NCI-H82 treated with DMSO at 0.1 percent for 48 hours (cell line): ENCODE measurements around the gene SDK2.

Source experiments
- DNase-seq: peaks from one replicate; lab custom pipeline; 2025; ENCODE audit not compliant: unreplicated experiment; lab: John Stamatoyannopoulos, UW

The SDK2 gene, protein sequence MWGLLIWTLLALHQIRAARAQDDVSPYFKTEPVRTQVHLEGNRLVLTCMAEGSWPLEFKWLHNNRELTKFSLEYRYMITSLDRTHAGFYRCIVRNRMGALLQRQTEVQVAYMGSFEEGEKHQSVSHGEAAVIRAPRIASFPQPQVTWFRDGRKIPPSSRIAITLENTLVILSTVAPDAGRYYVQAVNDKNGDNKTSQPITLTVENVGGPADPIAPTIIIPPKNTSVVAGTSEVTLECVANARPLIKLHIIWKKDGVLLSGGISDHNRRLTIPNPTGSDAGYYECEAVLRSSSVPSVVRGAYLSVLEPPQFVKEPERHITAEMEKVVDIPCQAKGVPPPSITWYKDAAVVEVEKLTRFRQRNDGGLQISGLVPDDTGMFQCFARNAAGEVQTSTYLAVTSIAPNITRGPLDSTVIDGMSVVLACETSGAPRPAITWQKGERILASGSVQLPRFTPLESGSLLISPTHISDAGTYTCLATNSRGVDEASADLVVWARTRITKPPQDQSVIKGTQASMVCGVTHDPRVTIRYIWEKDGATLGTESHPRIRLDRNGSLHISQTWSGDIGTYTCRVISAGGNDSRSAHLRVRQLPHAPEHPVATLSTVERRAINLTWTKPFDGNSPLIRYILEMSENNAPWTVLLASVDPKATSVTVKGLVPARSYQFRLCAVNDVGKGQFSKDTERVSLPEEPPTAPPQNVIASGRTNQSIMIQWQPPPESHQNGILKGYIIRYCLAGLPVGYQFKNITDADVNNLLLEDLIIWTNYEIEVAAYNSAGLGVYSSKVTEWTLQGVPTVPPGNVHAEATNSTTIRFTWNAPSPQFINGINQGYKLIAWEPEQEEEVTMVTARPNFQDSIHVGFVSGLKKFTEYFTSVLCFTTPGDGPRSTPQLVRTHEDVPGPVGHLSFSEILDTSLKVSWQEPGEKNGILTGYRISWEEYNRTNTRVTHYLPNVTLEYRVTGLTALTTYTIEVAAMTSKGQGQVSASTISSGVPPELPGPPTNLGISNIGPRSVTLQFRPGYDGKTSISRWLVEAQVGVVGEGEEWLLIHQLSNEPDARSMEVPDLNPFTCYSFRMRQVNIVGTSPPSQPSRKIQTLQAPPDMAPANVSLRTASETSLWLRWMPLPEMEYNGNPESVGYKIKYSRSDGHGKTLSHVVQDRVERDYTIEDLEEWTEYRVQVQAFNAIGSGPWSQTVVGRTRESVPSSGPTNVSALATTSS (N-terminal part only)

DNA sequence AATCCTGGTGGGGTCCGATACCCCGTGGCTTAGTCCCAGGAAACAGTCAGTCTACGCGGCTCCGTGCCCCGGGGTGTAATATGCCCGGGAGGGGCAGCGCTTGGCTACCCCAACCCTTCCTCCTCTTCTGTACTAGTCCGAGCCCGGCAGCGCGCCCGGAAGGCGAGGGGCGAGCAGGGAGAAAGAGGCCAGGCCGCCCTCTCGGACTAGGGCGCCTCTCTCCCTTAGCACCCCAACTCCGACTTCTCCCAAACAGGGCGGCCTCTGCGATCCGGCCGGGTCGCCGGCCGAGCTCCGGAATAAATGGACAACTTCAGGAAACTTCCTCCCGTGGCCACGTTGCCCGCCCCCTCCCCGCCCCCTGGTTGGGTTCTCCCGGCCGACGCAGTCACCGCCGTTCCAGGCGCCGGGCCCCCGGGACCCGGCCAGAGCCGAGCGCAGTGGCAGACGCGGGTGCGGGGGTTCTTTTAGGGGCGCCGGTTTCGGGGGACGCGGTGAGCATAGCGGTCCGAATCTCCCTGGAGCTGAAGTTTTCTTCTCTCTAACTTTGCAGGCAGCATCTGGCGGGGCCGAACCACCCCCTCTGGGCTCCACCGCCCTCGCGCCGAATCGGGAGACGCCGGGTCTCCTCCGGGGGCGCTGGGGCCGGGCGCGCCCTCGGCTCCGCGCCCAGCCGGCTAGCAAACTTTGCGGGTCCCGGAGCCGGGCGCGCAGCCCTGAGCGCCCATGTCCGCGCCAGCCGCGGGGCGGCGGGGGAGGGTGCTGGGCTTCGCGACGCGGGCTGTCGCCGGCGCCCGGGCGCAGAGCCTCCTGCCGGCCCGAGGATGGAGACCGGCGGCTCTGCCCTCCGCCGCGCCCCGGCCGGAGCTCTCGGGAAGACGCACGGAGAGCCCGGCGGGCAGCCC is at the start of gene SDK2:
Gene SDK2, minus strand, starts transcription at position 301 of the 905 bp plus-strand sequence. CDS start 357 bp downstream, outside the sequence.
- no peak for DNase-seq

DNA sequence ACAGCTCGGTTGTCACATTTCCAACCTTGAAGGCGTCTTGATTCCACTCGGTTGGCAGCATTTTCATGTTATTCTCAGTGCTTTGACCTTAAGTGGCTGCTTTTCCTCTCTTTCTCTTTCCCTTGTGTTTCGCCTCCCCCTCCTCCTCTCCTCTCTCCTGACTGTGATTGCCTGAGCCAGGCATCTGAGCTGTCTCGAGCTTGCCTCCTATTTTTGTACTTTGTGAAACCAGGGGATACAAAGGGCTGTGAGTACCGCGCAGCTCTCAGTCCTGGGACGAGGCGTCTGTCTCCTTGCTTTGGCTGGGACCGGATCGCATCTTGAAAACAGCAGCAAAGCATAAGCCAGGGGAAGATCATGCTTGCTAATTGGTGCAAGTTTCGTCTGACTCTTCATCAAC is 48.8 kb upstream of the SDK2 start:
- DNase-seq: no peak

DNA sequence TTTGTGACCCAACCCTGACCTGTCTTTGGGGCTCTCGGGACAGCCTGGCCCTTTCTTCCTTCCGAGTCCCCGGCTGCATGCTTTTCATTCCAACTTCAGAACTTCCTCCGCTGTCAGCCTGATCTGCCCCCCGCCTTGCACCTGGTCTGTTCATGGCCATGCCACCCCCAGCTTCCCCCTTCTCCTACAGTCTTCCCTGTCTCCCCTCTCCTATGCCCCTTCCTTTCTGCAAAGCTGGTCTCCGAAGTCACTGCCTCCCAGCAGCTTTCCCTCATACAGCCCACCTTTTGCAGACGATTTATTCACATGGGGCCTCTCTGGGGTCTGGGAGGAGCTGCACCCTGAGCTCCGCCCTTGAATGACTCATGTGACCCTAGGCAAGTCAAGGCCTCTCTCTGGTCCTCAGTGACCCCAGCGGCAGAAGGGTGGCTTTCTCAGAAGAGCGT is 47.1 kb upstream of the SDK2 start:
- no peak for DNase-seq

DNA sequence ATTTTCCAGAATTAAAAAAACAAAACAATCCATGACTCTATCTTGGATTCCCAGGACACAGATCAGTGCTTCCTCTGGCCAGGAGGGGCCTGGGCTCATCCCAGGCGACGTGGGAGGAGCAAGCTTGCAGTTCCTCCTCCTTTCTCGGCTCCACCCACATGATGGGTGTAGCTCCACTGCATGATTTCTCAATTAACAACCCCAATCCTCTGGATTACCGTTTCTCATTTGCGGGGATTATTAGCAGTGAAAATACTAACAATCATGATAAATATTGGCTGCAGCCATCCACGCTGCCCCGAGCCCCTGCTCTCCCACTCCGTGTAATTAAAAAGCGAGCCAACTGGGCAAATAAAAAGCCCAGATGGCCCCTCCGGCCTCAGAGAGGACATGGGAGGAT is 46.4 kb upstream of the SDK2 start:
- DNase-seq: peak; percentile 4

DNA sequence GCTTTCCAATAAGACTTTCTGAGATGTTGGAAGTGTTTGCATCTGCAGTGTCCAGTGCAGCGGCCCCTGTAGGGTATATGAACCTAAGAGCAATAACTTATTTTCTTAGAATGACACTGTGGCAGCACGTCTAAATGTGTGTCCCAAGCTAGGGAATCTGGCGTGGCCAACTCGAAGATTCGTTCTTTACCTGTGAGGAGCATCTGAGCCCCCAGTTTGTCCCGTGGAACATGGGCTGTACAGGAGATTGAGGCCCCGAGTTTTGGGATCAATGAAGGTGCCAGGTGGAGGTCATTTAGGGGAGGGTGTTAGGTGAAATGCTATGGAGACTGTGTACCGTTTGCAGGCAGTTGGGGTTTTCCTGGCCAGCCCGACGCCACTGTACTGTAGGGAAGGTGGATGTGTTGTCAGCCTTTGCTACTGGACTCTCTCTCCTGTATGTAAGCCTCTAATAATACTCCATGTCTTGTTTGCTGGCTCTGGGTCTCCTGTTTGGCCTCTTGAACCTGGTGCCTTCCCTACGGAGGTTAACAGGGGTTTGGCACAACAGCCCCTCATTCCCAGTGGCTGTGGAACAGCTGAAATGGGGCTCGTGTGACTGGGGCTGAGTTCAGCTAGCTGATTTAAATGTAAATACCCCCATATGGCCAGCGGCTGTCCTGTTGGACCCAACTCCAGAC is 45.5 kb upstream of the SDK2 start:
- DNase-seq: no peak

DNA sequence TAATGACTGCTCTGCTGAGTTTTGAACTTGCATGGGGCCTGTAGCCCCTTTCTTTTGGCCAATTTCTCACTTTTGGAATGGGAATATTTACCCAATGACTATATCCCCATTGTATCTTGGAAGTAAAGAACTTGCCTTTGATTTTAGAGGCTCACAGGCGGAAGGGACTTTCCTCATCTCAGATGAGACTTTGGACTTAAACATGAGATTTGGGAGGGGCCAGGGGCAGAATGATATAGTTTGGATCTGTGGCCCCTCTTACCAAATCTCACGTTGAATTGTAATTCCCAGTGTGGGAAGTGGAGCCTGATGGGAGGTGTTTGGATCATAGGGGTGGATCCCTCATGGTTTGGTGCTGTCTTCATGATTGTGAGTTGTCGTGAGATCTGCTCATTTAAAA is 42.7 kb upstream of the SDK2 start:
- DNase-seq: no peak

DNA sequence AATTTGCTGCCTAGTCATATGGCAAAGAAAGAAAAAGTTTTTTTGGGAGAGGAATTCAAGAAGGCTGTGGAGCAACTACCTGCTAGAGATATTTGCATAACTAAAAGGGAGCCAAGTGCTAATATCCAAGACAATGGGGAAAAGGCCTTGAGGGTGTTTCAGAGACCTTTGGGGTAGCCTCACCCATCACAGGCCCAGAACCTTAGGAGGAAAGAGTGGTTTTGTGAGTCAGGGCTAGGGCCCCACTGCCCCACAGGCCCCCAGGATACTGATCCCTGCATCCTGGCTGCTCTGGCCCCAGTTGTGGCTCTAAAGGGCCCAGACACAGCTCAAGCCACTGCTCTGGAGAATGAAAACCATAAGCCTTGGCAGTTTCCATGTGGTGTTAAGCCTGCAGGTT is 41.9 kb upstream of the SDK2 start:
- DNase-seq: no peak

DNA sequence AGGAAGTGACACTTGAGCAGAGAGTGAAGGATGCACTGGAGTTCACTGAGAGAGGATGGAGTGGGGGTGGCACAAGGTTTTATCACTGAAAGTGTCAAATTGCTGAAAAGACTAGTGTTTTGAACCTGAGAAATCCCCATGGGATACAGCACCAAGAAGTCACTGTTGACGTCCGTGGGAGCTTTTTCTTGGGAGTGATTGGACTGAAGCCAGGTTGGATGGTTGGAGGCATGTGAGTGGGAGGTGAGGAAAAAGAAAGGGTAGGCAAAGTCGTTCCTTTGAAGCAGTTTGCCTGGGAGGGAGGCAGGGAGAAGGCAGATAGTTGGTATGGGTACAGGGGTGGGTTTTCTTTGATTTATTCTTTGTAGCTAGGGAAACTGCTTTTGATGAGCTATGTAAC is 39.9 kb upstream of the SDK2 start:
- no peak for DNase-seq

DNA sequence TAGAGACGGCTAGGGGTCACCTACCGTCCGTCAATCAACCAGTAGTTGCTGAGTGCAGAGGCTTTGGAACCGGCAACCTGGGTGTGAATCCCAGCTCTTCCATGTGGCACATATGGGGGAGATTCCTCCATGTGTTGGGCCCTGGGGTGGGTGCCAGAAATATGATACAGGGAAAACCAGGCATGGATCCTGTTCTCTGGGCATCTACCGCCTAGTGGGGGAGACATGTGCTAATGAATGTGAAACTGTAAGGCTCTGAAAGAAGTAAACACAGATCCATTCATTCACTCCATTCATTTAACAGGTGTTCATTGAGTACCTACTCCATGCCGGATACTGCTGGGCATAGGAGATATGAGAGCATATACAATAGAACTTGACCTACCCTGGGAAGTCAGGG is 39.5 kb upstream of the SDK2 start:
- DNase-seq: no peak

DNA sequence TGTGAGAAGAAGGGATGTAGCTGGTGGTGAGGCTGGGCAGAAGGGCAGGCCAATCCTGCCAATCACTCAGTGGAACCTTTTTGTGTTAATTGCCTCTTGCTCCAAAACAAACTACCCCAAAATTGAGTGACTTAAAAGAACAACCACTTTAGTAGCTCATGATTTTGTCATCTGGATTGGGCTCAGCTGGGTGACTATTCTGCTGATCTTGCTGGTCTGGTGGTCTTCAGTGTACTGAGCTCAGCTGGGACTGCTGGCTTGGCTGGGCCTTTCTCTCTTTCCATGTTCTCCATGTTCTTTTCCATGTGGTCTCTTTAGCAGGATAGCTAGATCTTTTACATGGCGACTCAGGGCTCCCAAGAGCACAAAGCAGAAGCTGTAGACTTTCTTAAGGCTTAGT is 37.7 kb upstream of the SDK2 start:
- DNase-seq: no peak

DNA sequence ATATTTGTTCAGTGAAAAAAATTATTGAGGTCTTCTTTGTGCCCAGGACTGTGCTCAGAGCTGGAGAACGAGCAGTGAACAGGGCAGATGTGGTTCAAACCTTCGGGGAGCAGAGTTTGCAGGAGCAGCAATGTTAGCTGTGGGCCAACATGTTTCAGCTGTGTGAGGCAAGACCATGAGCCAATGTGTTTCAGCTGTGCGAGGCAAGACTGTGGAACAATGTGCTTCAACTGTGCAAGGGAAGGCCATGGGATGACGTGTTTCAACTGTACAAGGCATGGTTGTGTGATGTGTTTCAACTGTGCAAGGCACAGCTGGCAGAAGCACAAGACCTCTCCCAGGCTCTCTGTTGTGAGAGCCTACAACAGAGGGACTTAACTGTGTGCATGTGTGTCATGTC is 35.2 kb upstream of the SDK2 start:
- no peak for DNase-seq

DNA sequence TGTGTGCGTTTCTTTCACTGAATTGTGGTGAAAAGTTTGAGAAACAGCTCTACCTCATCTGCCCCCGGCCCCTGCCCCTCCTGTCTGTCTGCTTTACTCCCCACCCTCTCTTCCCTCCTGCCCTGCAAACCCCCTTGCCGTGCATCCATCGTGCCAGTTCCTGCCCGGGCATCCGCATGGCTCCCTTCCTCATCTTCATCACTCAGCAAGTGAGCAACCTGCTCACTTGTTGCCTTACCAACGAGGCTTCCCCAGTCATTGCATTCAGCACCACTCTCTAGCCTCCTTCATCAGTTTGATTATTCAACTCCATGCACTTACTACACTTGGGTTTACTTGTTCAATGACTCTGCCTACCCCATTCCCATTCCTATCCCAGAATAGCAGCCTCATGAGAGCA is 34.8 kb upstream of the SDK2 start:
- DNase-seq: no peak

DNA sequence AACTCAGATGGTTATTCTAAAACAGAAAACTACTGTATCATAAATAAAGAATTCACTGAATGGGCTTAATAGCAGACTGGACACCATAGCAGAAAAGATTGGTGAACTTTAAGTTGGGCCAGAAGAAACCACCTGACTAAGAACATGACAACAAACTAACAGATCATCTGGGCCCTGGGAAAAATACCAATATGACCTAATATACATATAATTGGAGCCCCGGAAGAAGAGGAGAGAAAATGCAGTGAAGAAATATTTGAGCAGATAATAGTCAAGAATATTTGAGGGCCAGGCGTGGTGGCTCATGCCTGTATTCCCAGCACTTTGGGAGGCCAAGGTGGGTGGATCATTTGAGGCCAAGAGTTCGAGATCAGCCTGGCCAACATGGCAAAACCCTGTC is 25.5 kb upstream of the SDK2 start:
- no peak for DNase-seq

DNA sequence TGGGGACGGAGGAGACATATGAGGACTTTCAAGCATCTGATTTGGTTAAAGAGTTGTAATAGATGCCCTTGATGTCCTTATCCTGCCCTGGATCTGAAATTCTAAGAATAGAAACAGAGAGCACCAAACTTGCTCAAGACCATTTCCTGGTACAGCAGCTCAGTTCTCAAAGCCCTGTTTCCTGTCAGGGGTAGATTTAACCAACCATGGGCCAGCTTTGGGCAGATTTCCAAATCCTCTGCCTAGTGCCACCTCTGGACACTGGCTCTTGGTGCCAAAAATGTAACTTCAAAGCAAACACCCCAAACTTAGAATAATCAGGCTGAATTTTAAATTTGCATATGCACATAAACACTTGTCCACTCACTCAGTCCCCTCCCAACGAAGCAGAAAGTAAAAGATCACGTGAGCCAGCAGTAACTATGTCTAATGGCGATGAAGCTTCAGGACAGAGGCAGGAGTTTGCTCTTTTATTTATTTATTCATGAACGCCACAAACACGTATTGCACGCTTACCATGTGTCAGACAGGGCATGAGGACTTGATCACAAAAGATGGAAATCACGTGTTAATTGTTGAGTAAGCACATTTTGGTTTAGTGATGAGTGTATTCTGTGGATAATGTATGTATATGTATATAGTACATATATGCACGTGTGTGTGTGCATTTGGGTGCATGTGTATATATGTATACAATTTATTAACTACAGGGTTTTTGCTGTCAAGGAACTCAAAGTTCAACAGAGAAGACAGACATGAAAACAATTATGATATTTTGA is 23.1 kb upstream of the SDK2 start:
- no peak for DNase-seq

DNA sequence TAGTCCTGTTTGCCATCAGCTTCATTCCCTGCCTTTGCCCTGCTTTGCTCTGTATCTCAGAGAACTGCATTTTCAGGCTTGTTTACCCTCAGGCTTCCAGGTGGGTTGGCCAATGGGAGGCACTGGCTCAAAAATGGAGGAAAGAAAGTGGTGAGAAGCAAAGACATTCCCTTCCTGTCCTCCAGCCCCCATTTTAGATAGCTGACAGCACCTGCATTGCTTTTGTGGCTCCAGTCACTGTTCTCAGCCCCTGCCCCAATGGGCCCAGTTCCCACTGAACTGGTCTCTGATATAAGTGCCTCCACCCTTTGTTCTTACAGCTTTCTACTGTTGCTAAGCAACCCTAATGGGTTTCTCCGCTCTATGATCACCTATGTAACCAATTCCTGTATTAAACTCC is 19.4 kb upstream of the SDK2 start:
- no peak for DNase-seq

DNA sequence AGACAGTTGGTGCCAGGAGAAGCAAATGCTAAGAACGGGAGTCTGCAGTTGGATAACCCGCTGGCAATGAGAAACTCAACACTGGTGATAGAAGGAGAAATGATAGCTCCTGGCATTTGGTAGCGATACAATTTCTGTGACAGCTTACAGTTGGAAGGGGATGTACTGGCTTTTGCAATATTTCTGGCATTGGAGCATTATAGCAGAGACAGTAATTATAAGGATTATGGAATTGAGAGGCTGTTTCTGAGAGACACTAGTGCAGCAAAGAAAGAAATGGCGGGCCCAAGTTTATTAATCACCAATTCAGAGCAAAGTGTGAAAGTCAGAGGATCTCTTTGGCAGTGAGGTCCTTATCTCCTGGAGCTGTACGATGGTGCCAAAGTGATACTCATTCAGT is 16.1 kb upstream of the SDK2 start:
- DNase-seq: no peak

DNA sequence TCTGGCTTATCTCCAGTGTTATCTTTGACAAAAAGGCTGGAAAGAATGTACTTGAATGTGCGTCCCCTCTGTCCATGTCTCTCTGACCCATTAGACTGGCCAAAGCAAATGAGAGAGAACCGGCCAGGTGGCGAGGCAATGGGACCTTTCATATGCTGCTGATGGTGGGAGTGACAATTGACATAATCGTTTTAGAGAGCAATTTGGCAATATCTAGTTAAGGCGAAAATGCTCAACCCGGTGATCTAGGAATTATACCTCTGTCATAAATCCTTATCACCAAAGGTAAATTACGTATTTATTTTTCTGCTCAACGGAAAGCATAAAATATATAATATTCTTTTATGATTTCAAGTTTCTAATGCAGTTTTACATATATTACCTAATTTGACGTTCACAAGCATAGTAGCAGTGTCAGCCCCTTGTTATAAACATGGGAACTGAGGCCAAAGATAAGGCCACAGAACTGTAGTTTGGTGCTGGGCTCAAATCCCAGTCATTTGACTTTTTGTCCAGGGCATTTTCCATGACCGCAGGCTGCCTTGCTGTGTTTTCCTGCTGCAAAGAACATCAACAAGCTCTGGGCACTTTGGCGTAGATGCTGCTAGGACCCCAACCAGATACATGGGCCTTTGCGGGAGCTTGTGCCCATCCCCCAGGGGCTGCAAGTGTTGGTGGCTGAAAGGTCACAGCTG is 14.7 kb upstream of the SDK2 start:
- no peak for DNase-seq

DNA sequence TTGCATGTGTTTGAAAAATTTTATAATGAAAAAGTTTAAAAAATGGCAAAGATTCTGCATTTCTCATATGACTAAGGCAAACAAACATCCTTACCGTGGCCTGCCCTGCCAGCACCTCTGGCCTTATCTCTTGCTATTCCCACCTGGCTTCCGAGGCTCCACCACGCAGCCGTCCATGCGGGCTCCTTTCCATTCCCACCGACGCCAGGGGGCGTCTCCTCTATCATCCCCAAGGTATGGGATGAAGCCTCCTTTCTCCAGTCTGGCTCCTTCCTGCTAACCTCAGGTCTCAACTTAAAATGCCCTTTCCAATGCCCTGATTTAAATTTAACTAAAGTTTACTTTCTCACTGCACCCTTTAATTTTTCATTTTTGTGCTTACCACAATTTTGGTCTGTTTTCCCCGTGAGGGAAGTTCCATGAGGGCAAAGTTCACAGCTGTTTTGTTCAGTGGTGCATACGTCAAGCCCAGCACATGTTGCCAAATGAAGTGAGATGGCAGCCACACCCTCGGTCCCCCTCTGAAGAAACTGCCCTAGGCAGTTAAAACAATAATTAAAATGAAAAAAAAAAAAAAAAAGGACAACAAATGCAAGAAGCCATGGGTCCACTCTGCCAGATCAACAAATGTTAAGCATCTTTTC is 13.3 kb upstream of the SDK2 start:
- peak; percentile 75 for DNase-seq
